Inferior parietal cortex (tissue), 1 donor: ENCODE results near the gene INTS7.

ENCODE experiments used
- DNase-seq: peaks from one replicate; pipeline ENCODE4 v3.0.0-alpha.2; 2016; ENCODE audit errors: extremely low spot score

INTS7 gene

GRCh38 chr1:211909395-211909794 is 126.0 kb downstream of the INTS7 start:
- DNase-seq, result no peak

DNA sequence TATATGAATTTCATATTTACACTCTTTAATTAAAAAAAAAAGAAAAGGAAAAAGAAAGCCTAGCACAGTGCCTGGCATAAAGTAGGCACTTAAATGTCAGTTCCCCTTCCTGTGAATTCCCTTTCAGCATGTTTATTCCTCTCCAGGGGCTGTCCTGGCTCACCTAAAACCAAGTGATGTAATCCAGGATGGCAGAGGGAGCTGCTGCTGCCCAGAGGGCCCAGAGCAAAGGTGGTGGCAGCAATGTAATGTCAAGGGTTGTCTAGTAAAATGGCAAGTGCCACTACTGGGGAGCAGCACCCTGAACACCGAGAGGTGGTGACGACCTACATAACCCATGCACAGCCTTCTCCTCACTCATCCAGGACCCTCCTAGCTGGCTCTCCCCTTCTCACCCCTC is 126.4 kb downstream of the INTS7 start:
- DNase-seq, result no peak

- DNase-seq, result no peak
Measured at GRCh38 chr1:211908453-211908852, 126.9 kb downstream of the INTS7 start.

- no peak for DNase-seq
Measured at GRCh38 chr1:211903490-211904245, 131.7 kb downstream of the INTS7 start.

- no peak for DNase-seq
Measured at GRCh38 chr1:211902624-211903291, 132.6 kb downstream of the INTS7 start.

DNA sequence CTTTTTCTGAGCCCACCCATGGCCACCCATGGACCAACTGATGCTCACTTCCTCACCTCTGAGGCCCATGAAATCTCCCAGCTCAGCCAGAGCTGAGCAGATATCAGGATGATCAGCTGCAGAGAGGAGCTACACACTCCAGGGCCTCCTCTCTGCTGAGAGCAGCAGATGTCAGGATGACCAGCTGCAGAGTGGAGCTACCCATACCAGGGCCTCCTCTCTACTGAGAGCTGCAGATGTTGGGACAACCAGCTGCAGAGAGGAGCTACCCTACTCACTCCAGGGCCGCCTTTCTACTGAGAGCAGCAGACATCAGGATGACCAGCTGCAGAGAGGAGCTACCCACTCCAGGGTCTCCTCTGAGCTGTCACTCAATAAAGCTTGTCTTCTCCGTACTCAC is 133.4 kb downstream of the INTS7 start:
- DNase-seq, result no peak

DNA sequence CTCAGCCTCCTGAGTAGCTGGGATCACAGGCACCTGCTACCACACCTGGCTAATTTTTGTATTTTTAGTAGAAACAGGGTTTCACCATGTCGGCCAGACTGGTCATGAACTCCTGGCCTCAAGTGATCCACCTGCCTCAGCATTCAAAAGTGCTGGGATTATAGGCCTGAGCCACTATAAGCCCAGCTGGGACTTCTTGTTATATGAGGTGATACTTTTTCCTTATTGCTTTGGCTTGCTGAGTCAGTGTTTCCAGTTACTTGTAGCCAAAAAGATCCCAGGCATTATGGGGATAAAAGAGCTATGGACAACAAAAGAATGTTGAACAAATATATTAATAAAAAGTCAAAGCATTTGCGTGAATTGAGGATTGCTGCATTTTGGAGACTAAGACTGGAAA is 134.9 kb downstream of the INTS7 start:
- no peak for DNase-seq

- no peak for DNase-seq
Measured at GRCh38 chr1:211896958-211897357, 138.4 kb downstream of the INTS7 start.

GRCh38 chr1:211895126-211895759 is 140.1 kb downstream of the INTS7 start:
- DNase-seq, result no peak

DNA sequence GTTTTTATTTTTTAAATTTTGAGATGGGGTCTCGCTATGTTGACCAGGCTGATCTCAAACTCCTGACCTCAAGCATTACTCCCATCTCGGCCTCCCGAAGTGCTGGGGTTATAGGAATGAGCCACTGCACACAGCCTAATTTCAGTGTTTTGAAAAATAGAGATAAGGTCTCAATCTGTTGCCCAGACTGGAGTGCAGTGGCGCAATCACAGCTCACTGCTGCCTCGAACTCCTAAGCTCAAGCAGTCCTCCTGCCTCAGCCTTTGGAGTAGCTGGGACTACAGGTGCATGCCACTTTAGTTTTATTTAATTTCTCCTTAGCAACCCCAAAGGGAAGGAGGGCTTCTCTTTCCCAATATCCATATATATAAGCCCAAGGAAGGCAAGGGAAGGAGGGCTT is 141.0 kb downstream of the INTS7 start:
- no peak for DNase-seq

DNA sequence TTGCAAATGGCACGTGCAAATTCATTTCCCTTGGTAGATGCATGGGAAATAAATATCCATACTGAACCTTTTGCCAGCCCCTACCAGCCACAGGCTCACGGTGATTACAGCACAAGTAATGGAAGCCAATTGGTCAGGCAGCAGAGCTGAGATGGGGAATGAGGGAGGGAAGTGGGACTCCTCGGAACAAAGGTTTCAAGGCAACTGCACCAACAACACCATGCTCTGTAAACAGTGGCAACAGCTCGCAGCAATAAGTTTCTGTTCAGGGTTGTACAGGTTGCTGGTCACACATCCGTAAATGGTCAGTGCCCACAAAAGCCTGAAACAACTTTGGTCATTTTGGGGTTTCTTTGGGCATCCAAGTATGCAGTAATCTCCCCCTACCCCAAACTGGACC is 142.1 kb downstream of the INTS7 start:
- DNase-seq, result no peak

DNA sequence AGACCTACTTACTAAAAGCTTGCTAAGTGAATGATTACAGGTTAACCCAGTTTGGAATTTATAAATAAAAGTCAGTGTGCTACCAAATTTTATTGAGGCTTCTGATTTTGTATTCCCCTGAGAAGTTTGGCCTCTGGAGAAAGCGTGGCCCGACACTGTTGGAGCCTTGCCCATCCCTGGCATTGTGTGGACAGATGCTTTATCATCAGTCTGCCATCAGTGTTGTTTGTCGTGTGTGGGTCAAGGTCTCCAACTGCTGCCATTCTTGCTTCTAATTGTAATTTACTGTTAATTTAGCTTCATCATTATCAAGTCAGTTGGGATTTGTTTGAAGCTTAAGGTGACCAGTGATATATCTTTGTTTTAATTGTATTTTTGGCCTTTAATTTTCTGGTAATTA is 142.8 kb downstream of the INTS7 start:
- DNase-seq, result no peak

GRCh38 chr1:211891708-211892107 is 143.6 kb downstream of the INTS7 start:
- DNase-seq, result no peak
